Ectodermal cell (in vitro differentiated cells): Measurements from ENCODE around the gene BMP7.

ENCODE experiments used
- H3K27ac ChIP-seq: 2 replicates; pipeline ENCODE4 v1.7.0; 2013; ENCODE audit warnings: mild to moderate bottlenecking, low read depth, low read length; ENCODE audit not compliant: insufficient read depth, poor library complexity, severe bottlenecking
- H3K27me3 ChIP-seq: 2 replicates; pipeline ENCODE4 v1.7.0; 2013; ENCODE audit warnings: mild to moderate bottlenecking, low read length; ENCODE audit not compliant: insufficient read depth, control insufficient read depth, poor library complexity, severe bottlenecking
- H3K36me3 ChIP-seq: one replicate; pipeline ENCODE4 v1.7.0; 2013; ENCODE audit warnings: low read length; ENCODE audit not compliant: control insufficient read depth, insufficient read depth
- H3K4me1 ChIP-seq: one replicate; pipeline ENCODE4 v1.7.0; 2013; ENCODE audit warnings: low read length; ENCODE audit not compliant: control insufficient read depth, insufficient read depth
- H3K4me3 ChIP-seq: 2 replicates; pipeline ENCODE4 v1.7.0; 2013; ENCODE audit warnings: low read depth, low read length, control low read depth; ENCODE audit not compliant: insufficient read depth
- H3K9me3 ChIP-seq: 2 replicates; pipeline ENCODE4 v1.7.0; 2013; ENCODE audit warnings: mild to moderate bottlenecking, low read length, moderate library complexity; ENCODE audit not compliant: control insufficient read depth
- WGBS, 2 experiments: methylation state at CpG; one replicate each; pipeline ENCODE4 v1.1.7; 2013; ENCODE audit warnings: missing lambda C conversion rate in 2 of 2; 5-methylcytosine and 5-hydroxymethylcytosine counted together

Gene BMP7

DNA sequence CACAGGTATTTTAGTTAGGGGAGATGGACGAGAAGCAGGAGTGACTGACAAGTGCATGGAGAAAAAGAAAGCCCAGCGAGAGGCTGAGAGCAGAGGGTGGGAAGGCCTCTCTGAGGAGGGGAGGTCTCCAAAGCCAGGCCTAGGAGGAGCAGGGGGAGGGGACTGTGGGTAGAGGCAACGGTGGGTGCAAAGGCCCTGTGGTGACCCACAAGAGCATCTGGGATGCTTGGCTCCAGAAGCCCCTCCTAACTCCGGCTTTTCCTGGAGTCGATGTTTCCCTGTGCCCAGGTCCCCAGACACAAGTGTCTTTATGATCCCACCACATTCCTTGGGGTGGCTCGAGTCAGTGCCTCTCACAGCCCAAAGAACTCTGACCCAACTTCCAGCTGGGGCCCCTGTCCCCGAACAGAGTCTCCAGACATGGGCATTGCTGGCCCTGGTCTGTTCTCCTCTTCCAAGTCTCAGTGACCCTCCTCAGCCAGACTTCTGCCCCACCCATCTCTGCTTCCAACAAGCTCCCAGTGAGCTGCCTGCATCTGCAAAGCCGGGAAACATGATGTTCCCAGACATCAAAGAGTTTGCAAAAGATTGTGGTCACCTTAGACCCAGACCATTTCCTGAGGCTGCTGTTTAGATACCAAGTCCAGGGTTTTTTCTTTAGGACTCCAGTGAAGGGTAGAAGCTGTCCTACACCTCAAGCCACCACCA, 11.1 kb upstream of the BMP7 start:
- Histone ChIP-seq H3K27me3 (no peaks in the 10 kb centered on the region), H3K4me3 (no peak overlapping the region), H3K9me3 (no peaks in the 10 kb centered on the region), H3K36me3 (no peaks in the 10 kb centered on the region), H3K27ac (no peak overlapping the region), H3K4me1 (peaks cover 27% of the 10 kb centered on the region)
- 90% methylated on average over 8 of the region's 8 CpGs for WGBS, 2 experiments

GRCh38 chr20:57276221-57276620, 9.8 kb upstream of the BMP7 start:
- Histone ChIP-seq H3K27me3 (no peaks in the 10 kb centered on the region), H3K4me1 (peaks cover 22% of the 10 kb centered on the region), H3K4me3 (no peak overlapping the region), H3K36me3 (no peaks in the 10 kb centered on the region), H3K27ac (no peak overlapping the region), H3K9me3 (no peaks in the 10 kb centered on the region)
- 92 to 94% methylated on average over 5 of the region's 5 CpGs for WGBS, 2 experiments

DNA sequence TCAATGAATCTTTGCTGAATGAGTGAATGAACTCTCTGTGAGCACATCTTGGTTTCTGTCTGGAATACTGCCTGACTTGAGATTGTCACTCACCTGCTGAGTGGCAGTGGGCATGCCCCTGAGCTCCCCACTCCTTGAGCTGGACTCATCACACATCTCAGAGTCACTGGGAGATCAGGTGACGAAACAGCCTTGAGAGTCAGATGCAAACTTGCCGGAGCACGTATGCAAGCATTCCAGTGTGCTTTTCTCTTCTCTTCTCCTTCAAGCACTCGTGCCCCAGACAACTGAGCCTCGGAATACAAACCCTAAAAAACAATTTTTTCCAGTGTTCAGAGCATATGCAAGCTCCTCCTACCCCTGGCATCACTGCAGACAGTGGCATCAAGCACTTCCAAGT, 9.4 kb upstream of the BMP7 start:
- H3K36me3 ChIP-seq: no peaks in the 10 kb centered on the region
- peaks cover 24% of the 10 kb centered on the region for H3K4me1 ChIP-seq
- no peak overlapping the region for H3K4me3 ChIP-seq
- H3K27ac ChIP-seq: no peak overlapping the region
- no peaks in the 10 kb centered on the region for H3K9me3 ChIP-seq
- WGBS, 2 experiments: 83 to 88% methylated on average over 5 of the region's 5 CpGs
- no peaks in the 10 kb centered on the region for H3K27me3 ChIP-seq

- Histone ChIP-seq H3K4me1 (peaks cover 29% of the 10 kb centered on the region), H3K27me3 (no peaks in the 10 kb centered on the region)
- 94 to 97% methylated on average over 3 of the region's 3 CpGs for WGBS, 2 experiments
Measured at GRCh38 chr20:57275334-57275733, 8.9 kb upstream of the BMP7 start.

GRCh38 chr20:57274846-57275245, 8.4 kb upstream of the BMP7 start:
- WGBS, 2 experiments: 91 to 93% methylated on average over 4 of the region's 4 CpGs
- H3K9me3 ChIP-seq: no peaks in the 10 kb centered on the region
- H3K27ac ChIP-seq: no peak overlapping the region
- peaks cover 34% of the 10 kb centered on the region for H3K4me1 ChIP-seq
- H3K36me3 ChIP-seq: no peaks in the 10 kb centered on the region
- peaks cover under 1% of the 10 kb centered on the region for H3K27me3 ChIP-seq
- no peak overlapping the region for H3K4me3 ChIP-seq

More at GRCh38 chr20:57275334-57275733, 8.9 kb upstream of the BMP7 start:
- no peak overlapping the region for H3K4me3 ChIP-seq
- H3K27ac ChIP-seq: no peak overlapping the region
- no peaks in the 10 kb centered on the region for H3K9me3 ChIP-seq
- no peaks in the 10 kb centered on the region for H3K36me3 ChIP-seq

GRCh38 chr20:57274299-57274698, 7.9 kb upstream of the BMP7 start:
- Histone ChIP-seq H3K27me3 (peaks cover 6% of the 10 kb centered on the region), H3K4me1 (peaks cover 36% of the 10 kb centered on the region), H3K36me3 (no peaks in the 10 kb centered on the region), H3K4me3 (no peak overlapping the region), H3K9me3 (no peaks in the 10 kb centered on the region), H3K27ac (no peak overlapping the region)
- 95 to 96% methylated on average over 3 of the region's 3 CpGs for WGBS, 2 experiments

DNA sequence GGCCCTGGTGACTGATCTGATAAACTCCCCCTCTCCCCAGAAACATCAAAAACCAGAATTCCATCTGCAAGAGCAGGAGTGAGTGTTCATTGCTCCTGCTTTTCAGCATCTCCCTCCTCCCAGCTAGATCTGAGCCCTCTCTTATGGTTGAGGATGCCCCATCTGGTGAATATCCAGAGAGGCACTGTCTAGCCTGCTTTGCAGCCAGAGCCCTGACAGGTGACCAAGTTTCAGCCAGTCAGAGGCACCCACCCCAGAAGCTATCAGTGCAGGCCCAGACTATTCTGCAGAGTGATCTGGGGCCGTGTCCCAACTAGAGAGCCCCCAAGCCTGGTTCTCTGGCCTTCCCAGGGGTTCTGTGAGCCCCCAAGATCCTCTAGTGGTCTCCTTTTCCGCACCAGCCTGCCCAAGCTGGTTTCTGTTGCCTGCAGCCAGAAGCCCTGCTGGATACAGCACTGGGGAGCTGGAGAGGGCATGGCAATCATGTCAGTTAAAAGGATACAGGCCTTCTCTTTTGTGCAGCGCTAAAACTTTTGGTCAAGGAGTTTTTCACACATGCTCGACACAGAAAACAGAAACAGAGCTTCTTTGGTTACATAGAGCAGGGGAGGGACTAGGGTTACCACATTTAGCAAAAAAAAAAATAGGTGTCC, 6.6 kb upstream of the BMP7 start:
- Histone ChIP-seq H3K4me3 (no peak overlapping the region), H3K4me1 (peaks cover 31% of the 10 kb centered on the region), H3K36me3 (no peaks in the 10 kb centered on the region), H3K27me3 (peaks cover 19% of the 10 kb centered on the region), H3K9me3 (no peaks in the 10 kb centered on the region), H3K27ac (no peak overlapping the region)
- WGBS, 2 experiments: 86 to 91% methylated on average over 4 of the region's 4 CpGs

GRCh38 chr20:57270204-57270984, 4.0 kb upstream of the BMP7 start:
- no peak overlapping the region for H3K4me3 ChIP-seq
- peak overlapping the region; percentile 13 for H3K27ac ChIP-seq
- peaks cover 36% of the 10 kb centered on the region for H3K4me1 ChIP-seq
- H3K27me3 ChIP-seq: peaks cover 45% of the 10 kb centered on the region
- H3K36me3 ChIP-seq: no peaks in the 10 kb centered on the region
- WGBS, 2 experiments: 62 to 66% methylated on average over 10 of the region's 10 CpGs
- H3K9me3 ChIP-seq: no peaks in the 10 kb centered on the region

- WGBS, 2 experiments: 63 to 67% methylated on average over 10 of the region's 10 CpGs
- Histone ChIP-seq H3K9me3 (no peaks in the 10 kb centered on the region), H3K27ac (no peak overlapping the region), H3K36me3 (no peaks in the 10 kb centered on the region), H3K4me1 (peaks cover 36% of the 10 kb centered on the region), H3K4me3 (no peak overlapping the region), H3K27me3 (peaks cover 55% of the 10 kb centered on the region)
Measured at GRCh38 chr20:57269148-57269984, 2.9 kb upstream of the BMP7 start.
